K562 (cell line): ENCODE data around the gene CCDC127. TPM values are rescaled to one million over a fixed set of nuclear protein-coding genes. Genes with fewer than 3 reads are reported as not detected.

Source experiments
- ATAC-seq: fragments of 200-7000 bp; cut with Tn5 transposase; 3 replicates; pipeline ENCODE4 v1.9.1; 2020; ENCODE audit warnings: moderate library complexity
- BruUV-seq: library from RNA; stranded (reverse); fragments of 400-500 nt; replicated peaks from 2 replicates; lab custom pipeline; 2021; lab: Mats Ljungman, UMichigan
- CTCF ChIA-PET: fragments of 300-600 bp; formaldehyde crosslinking; extraction: SDS; loops from one replicate; lab custom pipeline; 2021; ENCODE audit warnings: low intra/inter-chr PET ratio; lab: Yijun Ruan, JAX
- POLR2A ChIA-PET: fragments of 300-600, 350-650 bp; sonication (Branson Sonifier 250); formaldehyde crosslinking; extraction: SDS; loops from one replicate; lab custom pipeline; 2021; ENCODE audit warnings: antibody characterized with exemption, inconsistent platforms; lab: Yijun Ruan, JAX
- DNase-seq, 4 experiments: peaks; one replicate each; pipeline versions ENCODE4 v3.0.0 to v3.0.0-alpha.2; 2011 to 2018; ENCODE audit warnings: low spot score in 3 of 4, mixed read lengths in 3 of 4; ENCODE audit errors: extremely low read depth in 1 of 4
- FAIRE-seq: peaks from 2 replicates; lab custom pipeline; 2011; peaks lifted over from hg19 to GRCh38; lab: Jason Lieb, UNC
- H2AFZ ChIP-seq: 2 replicates; pipeline ENCODE4 v1.6.0; 2011; ENCODE audit warnings: low read depth, low read length, control low read depth, inconsistent platforms
- H3K27ac ChIP-seq: fragments of 200-600 bp; 3 replicates; pipeline ENCODE4 v1.8.0; 2011; ENCODE audit warnings: low read depth, mild to moderate bottlenecking, control low read depth, inconsistent platforms, low read length, moderate library complexity, mixed read lengths; ENCODE audit errors: extremely low read depth
- H3K27me3 ChIP-seq, 2 experiments: fragments of 300-600 bp in 1 of 2; 2 replicates in 1 of 2; 3 replicates in 1 of 2; pipeline versions ENCODE4 v1.6.0 to v1.8.0; 2011; ENCODE audit warnings: inconsistent platforms in 2 of 2, low read length in 2 of 2, mild to moderate bottlenecking in 1 of 2, mixed read lengths in 1 of 2, moderate library complexity in 1 of 2; ENCODE audit not compliant: control insufficient read depth in 2 of 2, insufficient read depth in 2 of 2
- H3K36me3 ChIP-seq: fragments of 300-600 bp; 3 replicates; pipeline ENCODE4 v1.8.0; 2011; ENCODE audit warnings: mild to moderate bottlenecking, low read length, inconsistent platforms; ENCODE audit not compliant: control insufficient read depth, insufficient read depth
- H3K4me1 ChIP-seq, 2 experiments: fragments of 200-600 bp in 1 of 2; replicated peaks in 1 of 2; 2 replicates in 1 of 2; 3 replicates in 1 of 2; pipeline versions ENCODE4 v1.5.1 to v1.8.0; 2011; ENCODE audit warnings: inconsistent platforms in 2 of 2, low read length in 2 of 2, mild to moderate bottlenecking in 1 of 2, mixed read lengths in 1 of 2, moderate library complexity in 1 of 2; ENCODE audit not compliant: control insufficient read depth in 2 of 2, insufficient read depth in 2 of 2
- H3K4me2 ChIP-seq: 2 replicates; pipeline ENCODE4 v1.6.1; 2011; ENCODE audit warnings: low read length, control low read depth, inconsistent platforms, mixed read lengths; ENCODE audit not compliant: insufficient read depth
- H3K4me3 ChIP-seq: fragments of 200-600 bp; sonication (generic), shearing (Covaris generic); 2 replicates; pipeline ENCODE4 v1.5.1; 2016; ENCODE audit warnings: control low read depth, inconsistent platforms
- H3K79me2 ChIP-seq: fragments of 200-600 bp; 3 replicates; pipeline ENCODE4 v1.8.0; 2011; ENCODE audit warnings: low read length, inconsistent platforms; ENCODE audit not compliant: control insufficient read depth, insufficient read depth
- H3K9ac ChIP-seq, 2 experiments: 2 replicates each; pipeline versions ENCODE4 v1.6.0 to v1.6.1; 2011; ENCODE audit warnings: low read depth in 2 of 2, low read length in 2 of 2, control low read depth in 1 of 2, inconsistent platforms in 1 of 2, mild to moderate bottlenecking in 1 of 2, mixed read lengths in 1 of 2; ENCODE audit not compliant: insufficient read depth in 1 of 2
- H3K9me1 ChIP-seq: one replicate; pipeline ENCODE4 v1.6.0; 2011; ENCODE audit warnings: inconsistent platforms, mild to moderate bottlenecking, low read length, moderate library complexity; ENCODE audit not compliant: control insufficient read depth, insufficient read depth
- H3K9me3 ChIP-seq: replicated peaks from 2 replicates; pipeline ENCODE4 v1.5.1; 2011; ENCODE audit warnings: low read depth, low read length, inconsistent platforms; ENCODE audit not compliant: control insufficient read depth, insufficient read depth
- H4K20me1 ChIP-seq: replicated peaks from 2 replicates; pipeline ENCODE4 v1.6.1; 2011; ENCODE audit warnings: low read length, inconsistent platforms, mixed read lengths; ENCODE audit not compliant: control insufficient read depth, insufficient read depth
- CBX8 ChIP-seq: fragments of 200-600 bp; sonication (generic); IDR thresholded peaks from 2 replicates; pipeline ENCODE4 v1.6.1; 2012; ENCODE audit warnings: borderline replicate concordance, mixed run types, low read depth, mild to moderate bottlenecking, moderate library complexity, mixed read lengths, low read length, control low read depth, inconsistent platforms; ENCODE audit not compliant: poor library complexity, severe bottlenecking; ENCODE audit errors: extremely low read depth
- CHD2 ChIP-seq: IDR thresholded peaks from 2 replicates; pipeline ENCODE4 v1.6.1; 2011; ENCODE audit warnings: low read depth, low read length
- HES1 ChIP-seq: fragments of 450-650 bp; IDR thresholded peaks from 2 replicates; pipeline ENCODE4 v1.6.1; 2016; ENCODE audit warnings: low read depth, mild to moderate bottlenecking, moderate library complexity
- IRF2 ChIP-seq: sonication (generic); formaldehyde crosslinking; IDR thresholded peaks from 2 replicates; pipeline ENCODE4 v1.8.1; 2022; ENCODE audit warnings: mild to moderate bottlenecking, missing genetic modification reagents
- KDM5B ChIP-seq: fragments of 200-600 bp; sonication (generic); IDR thresholded peaks from 2 replicates; pipeline ENCODE4 v1.6.1; 2012; ENCODE audit warnings: low read depth, mild to moderate bottlenecking, moderate library complexity, low read length, control low read depth, inconsistent platforms; ENCODE audit not compliant: insufficient replicate concordance
- MGA ChIP-seq: fragments of 450-650 bp; IDR thresholded peaks from 2 replicates; pipeline ENCODE4 v1.6.1; 2016; ENCODE audit warnings: mild to moderate bottlenecking, moderate library complexity
- ZBTB2 ChIP-seq: fragments of 450-650 bp; IDR thresholded peaks from 2 replicates; pipeline ENCODE4 v1.6.1; 2016; ENCODE audit warnings: antibody characterized with exemption
- ZNF551 ChIP-seq: fragments of 250-450 bp; sonication (Bioruptor Pico); IDR thresholded peaks from 2 replicates; pipeline ENCODE4 v1.5.0; 2021; ENCODE audit warnings: mild to moderate bottlenecking, moderate library complexity
- WGBS: fragments of 100-300 bp; shearing (Covaris generic); methylation state at CpG from one replicate; pipeline ENCODE4 v1.1.6; 2016; ENCODE audit warnings: low coverage, mixed read lengths; ENCODE audit not compliant: insufficient coverage; ENCODE audit errors: missing lambda C conversion rate; 5-methylcytosine and 5-hydroxymethylcytosine counted together
- in situ Hi-C: fragments of 300-500 bp; cut with MboI; formaldehyde crosslinking; loops from 4 replicates; pipeline ENCODE4 v1.15.0; 2018; ENCODE audit warnings: inconsistent platforms, mixed read lengths
- intact Hi-C: fragments of 100-400 bp; cut with micrococcal nuclease; formaldehyde crosslinking; loops from 2 replicates; pipeline ENCODE4 v1.14.2; 2022
- polyA plus RNA-seq, 8 experiments: library from polyadenylated mRNA; depleted of rRNA in 4 of 8; stranded (reverse) in 5 of 8; unstranded in 3 of 8; fragments of >200 nt; fragmentation: Nextera tagmentation in 2 of 8; fragmentation: Illumina TruSeq in 1 of 8; extraction: Ambion mirVana in 2 of 8; extraction: Trizol in 1 of 8; gene quantifications; 2 replicates each; pipeline versions ENCODE4 v1.2.1 to v1.2.3, GENCODE V29; 2011 to 2014; ENCODE audit warnings: inconsistent platforms in 1 of 8, missing spikeins in 1 of 8
- total RNA-seq, 7 experiments: library from RNA; depleted of rRNA in 6 of 7; stranded (reverse); fragments of >200 nt in 6 of 7; fragmentation: Illumina TruSeq in 2 of 7; extraction: Trizol in 2 of 7; gene quantifications; 2 replicates each; pipeline versions ENCODE4 v1.2.1 to v1.2.3, GENCODE V29; 2011 to 2021; ENCODE audit warnings: low replicate concordance in 1 of 7

Gene CCDC127
- total and polyA plus RNA-seq, 9 of the 15 experiments (the other 6 are each of a cell fraction or from before 2014, with no cell fraction given) = 2.7 to 4.5 (median 4.1) TPM

GRCh38 chr5:230711-231110, 12.8 kb upstream of the CCDC127 start:
- in situ Hi-C loops = no loop called here
- Histone ChIP-seq H3K79me2 (no peaks in the 10 kb centered on the region), H3K4me1 (no peaks in the 10 kb centered on the region), H4K20me1 (no peaks in the 10 kb centered on the region), H3K4me2 (no peak overlapping the region), H3K27me3 (no peaks in the 10 kb centered on the region), H3K4me3 (no peak overlapping the region), H3K9ac (no peak overlapping the region; a peak in 1 of 4 replicates), H3K9me3 (no peaks in the 10 kb centered on the region), H3K9me1 (no peaks in the 10 kb centered on the region), H3K36me3 (peaks cover 92% of the 10 kb centered on the region), H2AFZ (no peak overlapping the region), H3K27ac (no peak overlapping the region)
- ChIA-PET POLR2A (no interaction called here), CTCF (no interaction called here)
- BruUV-seq = no TSS peak
- WGBS = 93% methylated on average over 14 of the region's 14 CpGs
- peak in 1 of 4 experiments; percentile 14 for DNase-seq
- no peak for FAIRE-seq
- peak; percentile 22; the same call in 1 of the 3 replicates for ATAC-seq
- intact Hi-C loops = no loop called here
- no peak for TF ChIP-seq KDM5B
- no peak for TF ChIP-seq IRF2 (CRISPR knock-in tag)
- TF ChIP-seq MGA = no peak
- TF ChIP-seq CHD2 = no peak
- TF ChIP-seq HES1 = no peak
- no peak for TF ChIP-seq ZNF551 (CRISPR knock-in tag)
- no peak for TF ChIP-seq ZBTB2
- no peak for TF ChIP-seq CBX8
